B cell (primary cell): ENCODE data around the gene FURIN. TPM values are rescaled to one million over a fixed set of nuclear protein-coding genes. Genes with fewer than 3 reads are reported as not detected.
A peak's percentile ranks its signal among the peaks of the same experiment; 100 is the strongest.

Experiments
- ATAC-seq: fragments of 200-7000 bp; cut with Tn5 transposase; one replicate; pipeline ENCODE4 v1.10.0; 2021; ENCODE audit warnings: low read depth, mild to moderate bottlenecking, moderate number of reproducible peaks, moderate library complexity
- CTCF ChIA-PET: fragments of 350-600 bp; sonication (Branson Sonifier 250); formaldehyde crosslinking; loops from one replicate; lab custom pipeline; 2021; ENCODE audit warnings: antibody characterized with exemption, inconsistent platforms; lab: Charles Lee
- POLR2A ChIA-PET: fragments of 350-600 bp; sonication (Branson Sonifier 250); formaldehyde crosslinking; loops from one replicate; lab custom pipeline; 2021; ENCODE audit warnings: antibody characterized with exemption; lab: Charles Lee
- DNase-seq: peaks from one replicate; pipeline ENCODE4 v3.0.0; 2013
- H2AFZ ChIP-seq: 2 replicates; pipeline ENCODE4 v1.6.1; 2012; ENCODE audit warnings: mild to moderate bottlenecking, low read depth, low read length; ENCODE audit not compliant: insufficient read depth, poor library complexity, severe bottlenecking
- H3K27ac ChIP-seq, 2 donors: 1 replicate in 1 of 2; 2 replicates in 1 of 2; pipeline ENCODE4 v1.5.1; 2012 to 2013; ENCODE audit warnings: low read length in 2 of 2, mild to moderate bottlenecking in 2 of 2, moderate library complexity in 1 of 2
- H3K27me3 ChIP-seq, 4 experiments: fragments of 200-600 bp in 1 of 4; sonication (generic) in 1 of 4; replicated peaks in 1 of 4; 1 replicate in 2 of 4; 2 replicates in 2 of 4; pipeline versions ENCODE4 v1.6.1 to v1.7.0; 2013 to 2016; ENCODE audit warnings: low read length in 3 of 4, mild to moderate bottlenecking in 2 of 4, mixed read lengths in 1 of 4, moderate library complexity in 1 of 4; ENCODE audit not compliant: insufficient read depth in 4 of 4, control insufficient read depth in 3 of 4; ENCODE audit errors: control extremely low read depth in 1 of 4
- H3K36me3 ChIP-seq, 2 experiments: replicated peaks in 1 of 2; 1 replicate in 1 of 2; 2 replicates in 1 of 2; pipeline versions ENCODE4 v1.6.1 to v1.7.1; 2013; ENCODE audit warnings: low read length in 1 of 2; ENCODE audit not compliant: insufficient read depth in 2 of 2, control insufficient read depth in 1 of 2; ENCODE audit errors: control extremely low read depth in 1 of 2, extremely low read depth in 1 of 2
- H3K4me1 ChIP-seq, 2 donors: fragments of 200-600 bp in 1 of 2; sonication (generic) in 1 of 2; 1 replicate in 1 of 2; 2 replicates in 1 of 2; pipeline versions ENCODE4 v1.5.1 to v1.6.1; 2013 to 2017; ENCODE audit warnings: low read length in 2 of 2; ENCODE audit not compliant: control insufficient read depth in 2 of 2, insufficient read depth in 2 of 2
- H3K4me2 ChIP-seq: replicated peaks from 2 replicates; pipeline ENCODE3; 2012; ENCODE audit warnings: mild to moderate bottlenecking, low read depth, low read length; ENCODE audit not compliant: poor library complexity, severe bottlenecking
- H3K4me3 ChIP-seq, 5 experiments: fragments of 200-600 bp in 1 of 5; sonication (generic) in 1 of 5; 1 replicate in 3 of 5; 2 replicates in 2 of 5; pipeline versions ENCODE4 v1.5.1 to v1.7.0; 2011 to 2016; ENCODE audit warnings: low read length in 4 of 5, mild to moderate bottlenecking in 4 of 5, low read depth in 2 of 5, control low read depth in 1 of 5, moderate library complexity in 1 of 5; ENCODE audit not compliant: insufficient read depth in 1 of 5; ENCODE audit errors: control extremely low read depth in 1 of 5, extremely low read depth in 1 of 5
- H3K79me2 ChIP-seq: fragments of 200-600 bp; sonication (generic); one replicate; pipeline ENCODE4 v1.6.0; 2016; ENCODE audit warnings: low read length; ENCODE audit not compliant: control insufficient read depth, insufficient read depth
- H3K9ac ChIP-seq: fragments of 200-600 bp; sonication (generic); 2 replicates; pipeline ENCODE4 v1.6.1; 2017; ENCODE audit warnings: mild to moderate bottlenecking, low read length, moderate library complexity
- H3K9me3 ChIP-seq, 3 donors: one replicate each; pipeline versions ENCODE4 v1.6.1 to v1.7.1; 2013; ENCODE audit warnings: low read length in 2 of 3; ENCODE audit not compliant: control insufficient read depth in 2 of 3, insufficient read depth in 1 of 3; ENCODE audit errors: control extremely low read depth in 1 of 3
- H4K20me1 ChIP-seq: 2 replicates; pipeline ENCODE4 v1.6.0; 2012; ENCODE audit warnings: mild to moderate bottlenecking, low read length; ENCODE audit not compliant: insufficient read depth, control insufficient read depth, poor library complexity, severe bottlenecking
- H3K27ac Mint-ChIP-seq: one replicate; pipeline ENCODE4 v1.8.0; 2021; ENCODE audit warnings: mixed read lengths
- H3K27me3 Mint-ChIP-seq: one replicate; pipeline ENCODE4 v1.8.0; 2021; ENCODE audit warnings: mixed read lengths
- H3K4me1 Mint-ChIP-seq: one replicate; pipeline ENCODE4 v1.8.0; 2021; ENCODE audit warnings: mixed read lengths
- H3K4me3 Mint-ChIP-seq: one replicate; pipeline ENCODE4 v1.8.0; 2021; ENCODE audit warnings: mixed read lengths
- H3K9me3 Mint-ChIP-seq: one replicate; pipeline ENCODE4 v1.8.0; 2022; ENCODE audit warnings: mixed read lengths; ENCODE audit not compliant: insufficient read depth
- CTCF ChIP-seq: fragments of 200-600 bp; IDR thresholded peaks from one replicate; pipeline ENCODE4 v1.8.0; 2022; ENCODE audit warnings: antibody characterized with exemption, mild to moderate bottlenecking
- EZH2 ChIP-seq: IDR thresholded peaks from 2 replicates; pipeline ENCODE4 v1.6.1; 2012; ENCODE audit warnings: borderline replicate concordance, low read depth, mild to moderate bottlenecking, moderate library complexity, low read length; ENCODE audit not compliant: insufficient read depth, poor library complexity, severe bottlenecking
- WGBS: methylation state at CpG from one replicate; pipeline ENCODE4 v1.1.5; 2013; ENCODE audit warnings: missing lambda C conversion rate; ENCODE audit not compliant: insufficient coverage; 5-methylcytosine and 5-hydroxymethylcytosine counted together
- intact Hi-C: fragments of 100-400 bp; cut with micrococcal nuclease; formaldehyde crosslinking; loops from one replicate; pipeline ENCODE4 v1.10.0; 2022
- polyA plus RNA-seq: library from polyadenylated mRNA; depleted of rRNA; stranded (reverse); fragments of >200 nt; gene quantifications from 2 replicates; pipeline ENCODE4 v1.2.3, GENCODE V29; 2012
- total RNA-seq, 2 donors: library from RNA; stranded (reverse); fragments of 120-200 nt in 1 of 2; gene quantifications; 1 replicate in 1 of 2; 2 replicates in 1 of 2; pipeline versions ENCODE4 v1.2.3 to v1.2.4, GENCODE V29; 2013 to 2022

Gene FURIN
- total and polyA plus RNA-seq, 2 donors (not counting 1 experiment from before 2014, with no cell fraction given), result 31.6 to 66.7 TPM

GRCh38 chr15:90871716-90872485 is 3.5 kb downstream of the FURIN start:
- Mint-ChIP-seq H3K27ac (peak overlapping the region; percentile 93), H3K4me1 (peaks cover 41% of the 10 kb centered on the region), H3K4me3 (peak overlapping the region; percentile 91), H3K9me3 (no peaks in the 10 kb centered on the region), H3K27me3 (no peaks in the 10 kb centered on the region)
- H3K9me3 ChIP-seq, result no peaks in the 10 kb centered on the region
- intact Hi-C loops, result loop anchor here (1.0 to 5.0 kb wide), 4 partner anchors 19 to 155 kb away; partner anchors contain the start of gene BLM
- H3K27me3 ChIP-seq, result no peaks in the 10 kb centered on the region
- peak overlapping the region; percentile 76 for H3K9ac ChIP-seq
- H3K4me3 ChIP-seq, result peak overlapping the region; percentile 51 to 72 (median 64)
- H3K36me3 ChIP-seq, result peaks cover 0 to 15% of the 10 kb centered on the region in 2 experiments
- ChIA-PET POLR2A (interaction anchor here (0.5 to 2.2 kb wide), 9 partner anchors 14 to 484 kb away, joined by 3 to 12 read pairs (median 7); partner anchors contain the start of gene IQGAP1), CTCF (interaction anchor here (0.8 to 2.2 kb wide), 6 partner anchors 14 to 224 kb away, joined by 3 to 14 read pairs (median 7); partner anchors contain the start of gene HDDC3)
- TF ChIP-seq CTCF (no peak), EZH2 (no peak)
- DNase-seq (no peak), ATAC-seq (peak; percentile 31)
- peak overlapping the region; percentile 83 for H2AFZ ChIP-seq
- peaks cover 31 to 39% of the 10 kb centered on the region in 2 donors for H3K4me1 ChIP-seq
- H3K27ac ChIP-seq, result peak overlapping the region in 1 of 2 donors; percentile 55
- WGBS, result under 1% methylated on average over 75 of the region's 77 CpGs
- H3K4me2 ChIP-seq, result peak overlapping the region; percentile 98
- peaks cover 35% of the 10 kb centered on the region for H3K79me2 ChIP-seq
- peaks cover 47% of the 10 kb centered on the region for H4K20me1 ChIP-seq
